ENCODE results near the gene TBXAS1.

TBXAS1 gene

DNA sequence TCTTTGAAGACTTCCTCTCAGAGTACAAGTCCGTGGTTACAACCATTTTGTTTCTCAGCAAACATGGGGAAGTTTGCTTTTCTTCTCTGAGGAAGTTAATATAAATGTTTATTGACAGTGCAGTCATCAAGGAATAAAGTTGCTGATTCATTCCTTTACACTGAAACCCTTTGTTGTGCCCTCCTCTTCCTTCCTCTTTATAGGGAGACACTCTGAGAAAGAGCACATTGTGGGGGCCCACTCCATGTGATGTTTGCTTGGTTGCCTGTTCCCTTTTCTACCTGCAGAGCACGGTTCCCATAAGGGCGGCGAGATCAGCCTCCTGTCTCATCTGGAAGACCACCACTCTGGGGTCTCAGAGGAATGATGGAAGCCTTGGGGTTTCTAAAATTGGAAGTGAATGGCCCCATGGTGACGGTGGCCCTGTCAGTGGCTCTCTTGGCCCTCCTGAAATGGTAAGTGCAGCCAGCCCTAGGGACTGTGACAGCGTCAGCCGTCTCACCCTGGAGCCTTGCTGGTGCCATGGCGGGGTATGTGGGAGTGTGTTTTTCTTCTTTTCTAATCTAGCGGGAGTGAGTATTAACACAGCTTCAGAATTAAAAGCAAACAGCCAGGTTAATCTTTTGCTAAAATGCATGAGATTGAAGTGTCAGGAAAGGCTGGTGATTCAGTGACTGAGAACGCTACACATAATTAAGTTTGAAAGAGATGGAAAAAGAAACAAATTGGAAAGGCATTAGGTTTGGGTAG is at the start of gene TBXAS1:
TSS of gene TBXAS1 (plus strand) at position 240 of the 750 bp plus-strand sequence. CDS start at position 367, 127 bp downstream.
- DNase-seq: no peak

DNA sequence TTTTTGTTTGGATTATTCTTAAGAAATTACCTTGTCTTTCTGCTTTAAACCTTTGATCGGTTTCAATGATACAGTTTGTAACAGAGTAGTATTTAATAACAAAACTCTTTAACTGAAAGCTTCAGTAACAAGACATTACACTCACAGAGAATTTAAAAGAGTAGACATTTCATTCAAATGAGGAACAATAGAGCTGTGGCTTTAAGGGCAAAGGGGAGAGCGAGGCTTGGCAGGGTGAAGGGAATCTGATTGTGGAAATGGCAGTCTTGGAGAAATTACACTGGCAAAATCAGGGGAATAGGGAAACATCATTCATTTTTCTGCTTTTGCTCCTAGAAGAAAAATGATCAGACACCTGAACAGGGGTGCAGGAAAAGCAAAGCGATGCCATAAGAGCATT is 46.1 kb upstream of the TBXAS1 start:
- no peak for DNase-seq

DNA sequence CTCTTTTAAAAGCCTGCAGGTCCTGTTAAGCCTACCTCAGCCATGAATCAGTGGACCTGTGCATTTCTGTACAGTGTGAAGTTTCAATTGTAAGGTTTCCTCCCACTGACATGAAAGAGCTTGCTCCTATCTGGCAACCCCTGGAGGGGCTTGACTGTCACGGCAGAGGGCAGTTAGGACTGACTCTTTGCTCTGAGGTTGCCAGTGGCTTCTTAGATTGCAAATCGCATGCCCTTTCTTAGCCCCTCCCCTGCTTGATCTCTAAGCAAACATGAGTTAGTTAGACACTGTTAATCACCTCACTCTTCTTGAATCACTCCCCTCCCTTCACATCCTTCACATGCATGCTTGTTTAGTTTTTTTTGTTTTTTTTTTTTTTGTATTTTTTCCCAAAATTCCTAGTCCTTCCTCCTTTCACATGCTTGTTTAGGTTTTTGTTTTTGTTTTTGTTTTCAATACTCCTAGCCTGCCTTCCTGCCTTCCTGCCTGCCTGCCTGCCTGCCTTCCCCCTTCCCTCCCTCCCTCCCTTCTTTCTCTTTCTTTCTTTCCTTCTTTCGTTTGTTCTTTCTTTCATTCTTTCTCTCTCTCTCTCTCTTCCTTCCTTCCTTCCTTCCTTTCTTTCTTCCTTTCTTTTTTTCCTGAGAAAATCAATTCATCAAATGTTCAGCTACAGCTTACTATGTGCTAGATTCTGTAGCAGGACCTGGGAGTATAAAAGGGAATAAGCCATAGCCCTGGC is 45.2 kb upstream of the TBXAS1 start:
- DNase-seq: no peak

DNA sequence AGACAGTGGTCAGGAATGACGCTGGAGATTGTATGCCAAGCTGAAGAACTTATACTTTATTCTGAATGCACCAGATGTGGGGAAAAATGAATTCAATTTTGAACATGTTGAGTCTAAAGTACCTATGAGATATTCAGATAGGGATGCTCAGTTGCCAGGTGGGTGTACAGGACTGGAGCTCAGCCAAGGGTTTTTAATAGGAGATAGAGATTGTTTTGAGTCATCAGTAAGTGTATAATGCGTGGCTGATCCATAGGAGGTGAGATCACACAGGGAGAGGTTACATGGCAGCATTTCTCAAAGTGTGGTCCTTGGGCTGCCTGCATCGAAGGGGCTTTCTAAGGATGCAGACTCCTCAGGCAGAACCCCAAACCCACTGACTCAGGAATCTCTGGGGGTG is 44.4 kb upstream of the TBXAS1 start:
- DNase-seq: no peak

DNA sequence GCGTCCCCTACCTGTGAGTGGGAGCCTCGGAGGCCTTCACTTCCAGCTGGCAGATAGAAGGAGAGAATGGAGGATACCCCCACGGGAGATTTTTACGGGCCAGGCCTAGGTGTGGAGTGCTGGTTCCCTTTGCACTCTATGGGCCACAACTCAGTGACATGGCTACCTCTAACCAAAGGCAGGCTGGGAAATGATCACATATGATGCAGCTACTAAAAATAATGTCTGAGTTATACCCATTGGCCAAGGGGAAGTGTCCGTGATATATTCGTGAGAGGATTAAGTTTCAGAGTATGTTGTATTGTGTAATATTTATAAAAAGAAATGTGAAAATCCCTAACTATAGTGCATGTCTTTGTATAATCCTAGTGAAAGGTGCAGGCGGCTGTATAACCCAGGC is 37.7 kb upstream of the TBXAS1 start:
- DNase-seq: no peak

DNA sequence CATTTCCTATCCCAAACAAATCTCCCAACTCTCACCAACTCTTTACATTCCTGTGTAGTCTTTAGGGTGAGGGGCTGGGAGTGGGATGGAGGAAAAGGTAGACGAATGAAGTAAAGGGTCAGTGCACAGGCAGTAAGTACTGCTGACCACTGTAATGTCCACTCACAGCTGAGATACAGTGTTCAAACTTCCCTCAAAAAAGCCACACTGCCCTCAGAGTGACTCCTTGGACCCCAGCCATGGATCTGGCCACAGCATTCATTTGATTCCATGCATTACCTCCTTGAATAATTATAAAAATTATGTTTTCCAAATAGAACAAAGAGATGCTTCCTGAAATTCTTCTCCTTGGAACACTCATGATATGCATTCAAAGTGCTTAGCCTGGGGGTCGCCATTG is 31.5 kb upstream of the TBXAS1 start:
- DNase-seq: no peak

DNA sequence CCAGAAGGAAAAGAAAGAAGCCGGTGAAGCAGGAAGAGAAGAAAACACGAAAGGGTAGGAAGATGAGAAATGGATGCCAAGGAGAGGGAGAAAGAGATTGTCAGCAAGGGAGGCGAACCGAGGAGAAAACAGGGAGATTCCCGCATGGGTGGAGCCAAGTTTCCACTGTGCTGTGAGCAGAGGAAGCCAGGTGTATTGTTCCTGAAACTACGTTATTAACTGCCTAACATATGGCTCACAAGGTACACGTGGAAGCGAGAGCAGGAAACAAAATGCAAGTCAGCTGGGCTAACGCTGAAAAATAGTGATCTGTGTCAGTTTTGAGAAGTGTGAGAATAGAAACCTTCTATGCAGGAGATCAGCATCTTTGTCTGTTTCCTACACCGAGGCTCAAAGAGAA is 30.8 kb upstream of the TBXAS1 start:
- no peak for DNase-seq

DNA sequence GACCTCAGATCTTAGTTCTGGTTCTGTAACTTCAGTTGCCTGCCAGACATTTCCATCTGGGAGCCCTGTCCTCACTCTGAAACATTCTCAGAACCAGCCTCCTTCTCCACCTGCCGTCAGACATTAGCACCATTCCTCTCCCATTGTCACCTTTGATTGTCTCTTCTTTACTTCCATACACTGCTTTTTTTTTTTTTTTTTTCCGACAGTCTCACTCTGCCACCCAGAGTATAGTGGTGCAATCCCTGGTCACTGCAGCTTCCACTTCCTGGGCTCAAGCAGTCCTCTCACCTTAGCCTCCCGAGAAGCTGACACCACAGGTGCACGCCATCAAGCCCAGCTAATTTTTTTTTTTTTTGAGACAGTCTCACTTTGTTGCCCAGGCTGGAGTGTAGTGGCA is 30.2 kb upstream of the TBXAS1 start:
- DNase-seq: no peak

DNA sequence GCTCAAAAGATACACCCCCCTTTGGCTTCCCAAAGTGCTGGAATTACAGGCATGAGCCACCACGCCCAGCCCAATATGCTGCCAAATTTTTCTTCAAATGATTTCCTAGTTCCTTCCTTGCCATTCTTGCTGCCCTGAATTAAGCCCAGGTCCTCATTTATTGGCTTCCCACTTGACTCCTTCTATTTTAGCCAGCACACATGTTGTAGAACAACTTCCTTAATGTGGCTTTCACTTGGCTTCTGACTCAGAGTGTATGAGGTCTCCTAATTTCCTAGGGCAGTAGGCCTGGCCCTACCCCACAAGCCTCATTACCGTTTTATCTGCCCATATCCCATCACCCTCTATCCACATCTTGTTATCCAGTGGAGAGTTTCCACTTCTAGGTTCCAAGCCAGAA is 29.5 kb upstream of the TBXAS1 start:
- DNase-seq: no peak

DNA sequence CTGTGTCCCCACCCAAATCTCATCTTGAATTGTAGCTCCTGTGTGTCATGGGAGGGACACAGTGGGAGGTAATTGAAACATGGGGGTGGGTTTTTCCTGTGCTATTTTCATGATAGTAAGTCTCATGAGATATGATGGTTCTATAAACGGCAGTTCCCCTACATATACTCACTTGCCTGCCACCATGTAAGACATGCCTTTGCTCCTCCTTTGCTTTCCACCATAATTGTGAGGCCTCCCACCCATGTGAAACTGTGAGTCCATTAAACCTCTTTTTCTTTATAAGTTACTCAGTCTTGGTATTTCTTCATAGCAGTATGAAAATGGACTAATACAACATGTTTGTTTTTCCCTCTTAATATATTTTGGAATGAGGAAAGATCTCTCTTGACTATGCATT is 24.5 kb upstream of the TBXAS1 start:
- DNase-seq: no peak

DNA sequence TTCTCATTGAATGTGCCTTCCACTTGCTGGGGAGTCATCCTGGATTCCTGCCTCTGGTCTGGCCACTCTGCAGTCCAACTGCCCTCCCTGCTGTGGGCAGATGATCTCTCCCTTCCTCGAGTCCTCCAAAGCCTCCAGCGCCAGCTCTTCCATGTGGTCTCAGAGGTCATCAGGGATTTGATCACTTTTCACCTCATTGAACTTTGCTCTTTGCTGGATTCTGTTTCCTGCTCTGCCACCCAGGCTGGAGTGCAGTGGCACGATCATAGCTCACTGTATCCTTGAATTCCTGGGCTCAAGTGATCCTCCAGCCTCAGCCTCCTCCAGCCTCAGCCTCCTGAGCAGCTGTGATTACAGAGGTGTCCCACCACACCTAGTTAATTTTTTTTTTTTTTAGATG is 22.1 kb upstream of the TBXAS1 start:
- no peak for DNase-seq

DNA sequence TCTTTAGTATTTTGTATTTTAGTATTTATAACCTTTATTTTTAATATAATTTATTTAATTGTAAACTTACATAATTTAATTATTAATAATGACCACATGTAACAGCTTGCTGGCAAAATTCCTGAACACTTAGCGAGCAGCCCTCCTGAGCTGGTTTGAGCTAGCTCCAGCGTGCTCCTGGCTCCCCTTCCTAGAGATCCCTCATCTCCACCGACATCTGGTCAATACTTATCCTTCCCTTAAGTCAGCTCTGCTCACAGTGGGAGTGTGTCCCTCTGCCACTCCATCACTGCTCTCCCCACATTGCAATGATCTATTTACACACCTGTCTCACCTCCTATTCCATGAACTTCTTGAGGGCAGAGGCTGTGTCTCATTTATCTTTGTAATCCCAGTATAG is 20.6 kb upstream of the TBXAS1 start:
- DNase-seq: no peak

DNA sequence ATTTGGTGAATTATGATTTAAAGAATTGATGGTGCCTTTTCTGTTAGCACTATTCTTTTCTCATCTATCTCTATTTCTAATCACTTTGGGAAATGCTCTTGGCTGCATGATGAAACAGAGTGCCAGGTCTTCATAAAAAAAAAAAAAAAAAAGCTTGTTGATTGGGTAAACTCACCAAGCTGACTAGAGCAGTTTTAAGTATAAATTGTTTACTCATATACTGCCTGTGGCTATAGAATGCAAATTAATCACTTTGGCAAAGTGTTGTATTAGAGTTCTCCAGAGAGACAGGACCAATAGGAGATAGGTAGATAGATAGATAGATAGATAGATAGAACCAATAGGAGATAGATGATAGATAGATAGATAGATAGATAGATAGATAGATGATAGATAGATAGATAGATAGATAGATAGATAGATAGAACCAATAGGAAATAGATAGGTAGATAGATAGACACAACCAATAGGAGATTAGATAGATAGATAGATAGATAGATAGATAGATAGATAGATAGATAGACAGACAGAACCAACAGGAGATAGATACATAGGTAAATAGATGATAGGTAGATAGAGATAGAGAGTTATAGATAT is 20.1 kb upstream of the TBXAS1 start:
- no peak for DNase-seq

DNA sequence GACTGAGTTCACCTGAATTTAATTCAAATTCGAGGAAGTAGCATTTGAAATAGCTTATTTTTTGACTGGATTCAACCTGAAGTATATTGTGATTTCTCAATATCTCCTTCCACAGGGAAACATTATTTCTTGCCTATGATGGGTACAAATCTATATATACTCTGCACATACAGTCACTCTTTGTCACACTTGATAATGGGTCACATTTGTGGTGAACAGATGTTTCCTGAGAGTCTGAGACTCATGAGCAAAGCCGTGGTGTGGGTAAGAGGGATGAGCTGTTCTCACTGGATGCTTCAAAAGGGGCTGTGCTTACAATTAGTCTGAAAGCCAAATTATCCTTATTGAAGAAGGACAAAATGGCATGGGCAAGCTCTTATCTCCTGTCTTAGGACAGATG is 18.0 kb upstream of the TBXAS1 start:
- DNase-seq: no peak

DNA sequence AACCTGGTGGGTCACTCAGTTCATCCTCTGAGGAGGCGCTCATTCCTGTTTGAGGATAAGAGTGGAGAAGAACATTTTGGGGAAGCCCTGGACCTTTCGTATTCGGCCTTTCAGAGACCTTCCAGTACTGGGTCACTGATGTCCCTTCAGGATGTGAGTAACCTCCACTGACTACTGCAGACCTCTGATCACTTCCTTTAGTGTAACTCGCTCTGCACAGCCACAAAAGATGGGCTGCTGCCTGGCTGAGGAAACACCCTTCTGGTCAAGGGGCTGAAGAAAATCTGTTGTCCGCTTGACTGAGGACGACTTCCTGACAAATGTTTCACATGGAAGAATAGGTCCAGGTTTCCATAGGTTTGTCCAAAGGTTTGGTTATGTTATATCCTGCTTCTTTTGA is 15.9 kb upstream of the TBXAS1 start:
- no peak for DNase-seq

DNA sequence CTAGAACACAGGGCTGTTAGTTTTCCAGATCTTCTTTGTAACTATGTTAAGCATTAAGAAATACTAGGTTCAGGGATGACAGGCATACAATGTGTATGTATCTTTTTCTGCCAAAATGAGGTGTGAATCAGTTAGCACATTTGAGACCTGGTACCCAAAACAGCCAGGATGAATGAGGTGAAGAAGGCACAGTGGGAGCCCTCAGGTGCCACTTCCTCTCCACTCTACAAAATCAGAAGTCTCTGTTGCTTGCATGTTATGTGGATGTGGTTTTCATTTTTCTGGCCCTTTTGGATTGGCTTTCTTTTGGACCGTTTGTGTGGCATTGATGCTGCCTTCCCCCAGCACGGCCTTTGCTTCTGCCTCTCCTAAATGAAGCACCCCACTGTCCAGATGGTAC is 15.4 kb upstream of the TBXAS1 start:
- DNase-seq: no peak

DNA sequence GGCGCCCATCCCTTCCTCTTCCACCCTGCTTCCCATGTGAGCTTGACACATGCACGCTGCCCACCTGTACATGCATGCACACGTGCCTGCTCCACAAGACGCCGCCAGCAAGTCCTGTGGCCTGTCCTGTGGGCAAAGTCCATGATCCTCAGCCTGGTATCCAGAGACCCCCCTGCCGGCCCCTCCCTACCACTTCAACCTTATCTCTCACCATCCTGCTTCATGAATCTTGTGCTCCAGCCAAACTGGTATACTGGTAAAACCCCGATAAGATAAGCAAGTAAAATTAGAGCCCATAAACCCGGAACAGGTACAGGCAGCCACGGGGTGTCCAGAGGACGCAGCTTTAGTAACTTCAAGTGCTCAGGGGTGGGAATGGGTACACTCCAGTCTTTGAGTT is 11.8 kb upstream of the TBXAS1 start:
- DNase-seq: no peak

DNA sequence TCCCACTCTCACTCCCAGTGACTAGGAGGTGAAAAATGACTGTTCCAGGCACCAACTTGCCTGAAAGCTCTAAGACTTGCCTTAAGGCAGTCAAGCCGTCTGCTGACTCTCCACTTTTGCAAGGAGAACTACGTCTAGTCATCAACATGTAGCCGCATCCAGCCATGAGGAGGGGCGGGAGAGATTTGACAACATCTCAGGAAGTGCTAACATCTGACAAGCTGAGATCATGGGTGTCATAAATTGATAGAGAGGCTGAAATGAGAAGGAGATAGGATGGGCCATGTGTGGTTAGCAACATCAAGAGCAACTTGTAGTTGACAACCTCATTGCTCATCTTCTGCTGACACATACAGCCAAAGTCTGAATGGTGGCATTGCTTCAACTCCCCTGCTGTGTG is 9.0 kb upstream of the TBXAS1 start:
- no peak for DNase-seq

DNA sequence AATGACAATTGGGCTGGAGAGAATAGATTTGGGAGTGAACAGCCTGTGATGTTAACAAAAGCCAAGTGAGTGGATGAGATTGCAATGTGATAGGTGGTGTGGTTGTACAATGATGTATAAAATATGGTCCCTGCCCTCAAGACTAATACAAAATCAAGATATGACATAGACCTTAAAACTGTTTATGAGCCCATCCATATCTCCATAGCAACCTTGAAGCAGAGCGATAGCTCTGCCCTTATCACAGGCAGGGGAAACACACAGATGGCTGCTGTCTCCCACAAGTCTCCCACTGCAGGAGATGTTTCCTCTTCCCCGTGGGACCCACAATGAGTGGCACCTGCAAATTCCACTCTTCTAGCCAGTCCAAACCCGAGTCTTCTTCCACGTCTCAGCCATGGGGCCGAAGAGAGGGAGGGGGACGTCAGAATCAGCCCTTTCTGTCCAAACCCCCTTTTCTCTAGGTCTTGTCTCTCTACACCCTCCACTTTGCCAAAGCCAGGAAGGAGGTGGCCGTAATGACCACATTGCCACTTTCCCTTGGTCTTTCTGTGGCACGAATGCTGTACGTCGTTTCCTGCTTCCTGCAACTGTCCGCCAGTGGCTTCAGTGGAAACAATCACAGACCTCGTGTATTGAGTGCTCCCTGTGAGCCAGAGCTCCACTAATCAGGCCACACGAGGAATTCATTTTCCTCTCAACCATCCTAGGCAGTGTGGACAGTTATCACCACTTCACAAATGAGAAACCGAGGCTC is 7.5 kb upstream of the TBXAS1 start:
- DNase-seq: no peak

DNA sequence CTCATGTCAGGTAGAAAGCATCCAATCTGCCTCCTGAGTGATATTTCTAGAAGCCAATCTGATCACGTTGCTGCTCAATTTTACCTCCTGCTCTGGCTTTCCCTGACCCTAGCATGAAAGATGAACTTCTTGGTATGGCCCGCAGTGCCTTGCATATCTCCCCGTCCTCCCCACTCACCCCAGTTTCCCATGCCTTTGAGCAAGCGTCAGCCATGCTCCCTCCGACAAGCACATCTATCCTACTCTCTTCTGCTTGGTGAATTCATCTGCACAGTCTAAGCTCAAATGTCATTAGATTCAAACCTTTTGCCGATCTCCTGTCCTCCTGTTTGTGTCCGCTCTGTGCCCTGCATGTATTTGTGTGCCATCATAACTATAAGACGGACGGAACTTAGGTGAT is 6.2 kb upstream of the TBXAS1 start:
- no peak for DNase-seq

DNA sequence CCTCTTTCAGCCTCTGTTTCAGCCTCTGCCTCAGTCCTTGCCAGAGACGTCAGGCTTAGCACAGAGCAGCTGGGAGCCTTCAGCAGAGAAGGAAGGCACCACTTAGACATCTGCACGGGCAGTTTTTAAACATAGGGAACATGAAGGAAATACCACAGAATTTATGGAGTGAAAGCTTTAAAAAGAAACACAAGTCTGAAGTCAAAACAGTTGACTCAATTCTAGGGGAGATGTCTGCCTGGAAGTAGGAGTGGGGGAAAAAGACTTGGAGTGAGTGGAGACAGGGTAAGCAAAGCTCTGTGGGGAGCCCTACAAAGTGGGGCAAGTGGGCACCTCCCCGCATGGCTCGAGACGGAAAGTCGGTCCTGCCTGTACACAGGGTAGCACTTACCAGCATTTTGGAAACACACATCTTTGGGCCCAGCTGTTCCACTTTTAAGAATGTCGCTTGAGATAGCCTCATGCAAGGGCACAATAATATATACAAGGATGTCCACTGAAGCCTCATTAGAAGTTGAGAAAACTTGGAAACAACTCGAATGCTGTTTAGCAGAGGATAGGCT is 5.0 kb upstream of the TBXAS1 start:
- DNase-seq: no peak

DNA sequence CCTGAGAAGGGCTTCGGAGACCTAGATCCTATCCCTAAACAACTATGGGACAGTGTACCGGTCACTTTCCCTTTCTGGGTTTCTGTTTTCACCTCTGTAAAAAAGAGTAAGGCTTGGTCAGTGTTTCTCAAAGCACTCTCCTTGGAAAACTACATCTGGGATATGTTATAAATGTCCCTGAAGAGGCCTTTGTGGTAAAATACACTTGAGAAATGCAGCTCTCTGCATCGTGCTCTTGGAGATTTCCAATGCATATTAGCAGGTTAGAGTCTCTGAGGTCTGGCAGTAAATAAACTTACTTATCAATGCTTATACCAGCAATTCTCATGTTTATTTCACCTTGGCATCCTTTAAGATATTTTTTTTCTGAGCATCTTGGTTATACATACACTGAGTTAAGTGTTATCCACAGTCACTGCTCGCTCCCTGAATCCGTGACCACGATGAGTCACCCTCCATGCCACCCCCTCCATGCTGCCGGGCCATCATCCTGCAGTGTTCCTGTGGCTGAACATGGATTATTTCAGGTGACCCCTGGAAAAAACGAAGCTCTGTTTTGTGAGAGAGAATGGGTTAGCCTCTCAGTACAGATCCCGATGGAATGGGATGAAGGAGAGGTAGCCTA is 3.3 kb upstream of the TBXAS1 start:
- no peak for DNase-seq

DNA sequence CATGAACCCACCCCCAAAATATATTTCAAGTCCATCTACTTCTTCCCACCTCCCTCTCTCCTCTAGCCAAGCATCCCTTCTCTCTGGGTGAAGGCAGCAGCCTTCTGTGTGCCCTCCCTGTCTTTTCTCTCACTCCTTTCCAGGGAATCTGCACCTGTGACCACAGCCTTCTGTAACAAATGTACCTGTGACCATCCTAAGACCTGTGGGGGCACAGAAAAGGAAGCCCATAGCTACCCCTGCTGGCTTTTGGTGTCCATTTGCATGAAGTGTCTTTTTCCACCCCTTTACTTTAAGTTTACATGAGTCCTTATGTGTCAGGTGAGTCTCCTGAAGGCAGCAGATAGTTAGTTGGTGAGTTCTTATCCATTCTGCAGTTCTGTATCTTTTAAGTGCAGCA is 2.0 kb upstream of the TBXAS1 start:
- DNase-seq: no peak
